GM19372 (cell line): ENCODE measurements around the gene TREX2.

Experiments
- ATAC-seq: cut with Tn5 transposase; IDR thresholded peaks from one replicate; pipeline ENCODE4 v1.9.1; 2021; ENCODE audit warnings: mild to moderate bottlenecking, low read depth, moderate library complexity; ENCODE audit not compliant: unreplicated experiment

The TREX2 gene

DNA sequence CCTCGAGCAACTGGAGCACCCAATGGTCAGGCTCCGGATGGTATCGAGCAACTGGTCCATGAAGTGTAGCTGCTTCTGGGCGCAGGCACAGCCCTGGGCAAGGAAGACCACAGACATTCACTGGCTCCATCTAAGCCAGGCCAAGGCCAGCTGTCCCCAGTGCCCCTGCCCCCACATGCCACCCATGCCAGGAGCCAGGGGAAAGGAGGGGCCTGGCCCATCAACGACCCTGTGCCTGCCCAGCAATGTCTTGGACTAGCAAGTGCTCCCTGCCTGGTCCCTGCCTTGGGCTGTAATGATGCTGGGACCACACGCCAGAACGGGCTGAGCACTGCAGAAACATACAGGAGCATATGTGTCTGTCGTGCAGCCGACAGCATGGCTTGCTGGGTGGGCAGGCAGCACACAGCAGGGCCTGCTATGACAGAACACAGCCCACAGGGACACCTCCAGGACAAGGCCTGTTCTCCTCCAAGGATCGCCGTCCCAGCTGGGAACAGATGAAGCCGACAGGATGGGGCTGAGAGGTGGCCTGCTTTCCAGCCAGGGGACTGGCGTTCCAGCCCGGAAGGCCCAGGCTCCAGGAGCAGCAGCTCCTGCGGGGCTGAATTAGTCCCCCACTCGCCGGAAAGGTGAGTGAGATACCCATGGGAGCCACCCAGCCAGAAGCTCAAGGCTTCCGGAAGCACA is 11.4 kb upstream of the TREX2 start:
- ATAC-seq = no peak

DNA sequence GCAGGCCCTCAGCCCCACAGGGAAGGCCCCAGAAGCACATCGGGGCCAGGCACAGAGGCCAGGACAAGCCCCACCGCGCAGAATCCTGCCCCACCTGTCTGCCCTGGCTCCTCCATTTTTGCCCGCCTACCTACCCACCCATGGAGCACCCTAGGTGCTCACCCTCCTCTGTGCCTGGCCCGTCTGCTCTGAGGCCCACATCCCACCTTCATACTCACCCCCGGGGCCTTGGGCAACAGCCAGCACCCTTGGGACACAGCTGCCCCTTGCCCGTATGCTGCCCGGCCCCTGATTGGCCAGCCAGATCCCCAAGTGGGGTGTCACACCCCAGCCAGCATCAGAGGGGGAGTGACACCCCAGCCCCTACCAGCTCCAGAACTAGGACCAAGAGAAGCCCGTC is 10.8 kb upstream of the TREX2 start:
- ATAC-seq = no peak

DNA sequence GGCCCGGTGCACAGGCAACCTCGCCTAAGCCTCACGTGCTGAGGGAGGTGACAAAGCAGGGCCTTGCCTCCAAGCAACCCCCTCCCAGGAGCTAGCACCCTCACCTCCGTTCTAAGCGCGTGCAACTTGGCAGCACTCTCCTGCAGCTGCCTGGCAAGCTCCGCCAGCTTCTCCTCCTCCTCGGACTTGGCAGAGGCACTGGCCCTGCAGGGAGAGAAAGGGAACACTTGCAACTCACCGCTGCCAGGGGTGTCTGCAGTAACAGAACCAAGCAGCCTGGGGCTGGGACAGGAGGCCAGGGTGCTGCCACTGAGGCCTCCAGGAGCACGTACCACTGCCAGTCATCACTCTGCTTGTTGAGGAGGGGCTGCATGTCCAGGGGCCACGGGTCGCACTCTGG is 10.3 kb upstream of the TREX2 start:
- ATAC-seq = no peak

DNA sequence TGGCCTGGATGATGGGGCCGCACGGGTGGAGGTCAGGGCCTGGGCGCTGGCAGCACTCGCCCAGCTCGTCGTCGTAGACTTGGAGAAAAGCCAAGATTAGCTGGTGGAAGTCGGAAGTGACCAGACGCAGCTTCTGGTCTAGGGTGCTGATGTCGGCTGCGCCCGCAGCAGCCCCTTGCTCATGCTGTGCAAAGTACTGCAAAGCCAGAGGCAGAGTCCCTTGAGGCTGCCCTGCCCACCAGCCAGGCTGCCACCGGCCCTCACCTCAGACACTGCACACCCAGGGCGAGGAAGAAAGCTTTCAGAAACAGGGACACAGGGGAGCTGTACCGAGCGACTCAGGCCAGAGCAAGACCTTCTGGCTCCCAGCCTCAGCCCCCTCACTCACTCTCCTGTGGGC is 9.7 kb upstream of the TREX2 start:
- no peak for ATAC-seq

DNA sequence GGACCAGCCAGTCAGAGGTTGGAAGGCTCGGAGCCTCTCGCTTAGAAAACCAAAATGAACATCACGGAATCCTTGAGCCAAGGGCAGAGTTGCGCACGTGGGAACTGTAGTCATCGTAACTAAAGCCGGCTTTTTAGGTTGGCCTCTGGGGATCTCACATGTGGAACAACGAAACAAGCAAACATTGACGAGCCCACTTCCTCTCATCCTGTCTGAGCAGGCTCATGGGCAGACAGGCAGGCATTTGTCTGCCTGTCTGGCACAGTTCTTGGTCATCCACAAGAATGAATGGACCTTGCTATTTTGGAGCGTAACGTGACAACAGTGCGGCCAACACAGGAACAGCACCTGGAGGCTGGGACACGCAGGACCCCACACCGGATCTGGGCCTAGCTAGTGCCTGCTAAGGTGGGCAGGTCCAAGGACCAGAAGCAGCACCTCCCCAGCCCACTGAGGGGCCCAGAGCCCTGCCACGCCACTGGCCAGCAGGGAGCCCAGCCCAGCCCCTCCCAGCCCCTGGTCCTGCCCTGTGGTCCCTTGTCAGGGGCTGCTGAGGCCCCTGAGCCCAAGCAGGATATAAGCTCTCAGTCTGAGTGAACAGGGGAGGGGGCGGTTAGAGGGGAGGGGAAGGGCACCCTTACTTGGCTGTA is 9.2 kb upstream of the TREX2 start:
- no peak for ATAC-seq

DNA sequence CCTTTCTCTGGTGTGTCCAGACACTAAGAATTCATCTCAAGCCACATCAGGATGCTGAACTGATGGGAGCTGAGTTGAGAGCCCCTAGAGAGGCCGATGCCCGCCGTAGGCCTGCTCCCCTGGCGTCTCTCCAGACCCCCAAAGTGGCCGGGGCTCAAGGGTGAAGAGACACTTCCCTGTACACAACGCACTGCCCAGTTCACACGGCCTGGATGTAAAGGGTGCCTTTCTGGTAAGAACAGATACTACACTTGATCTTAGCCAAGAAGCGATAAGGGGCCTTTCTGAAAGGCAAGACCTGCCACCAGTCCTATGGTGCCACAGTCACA is 5.1 kb upstream of the TREX2 start:
- ATAC-seq = no peak

DNA sequence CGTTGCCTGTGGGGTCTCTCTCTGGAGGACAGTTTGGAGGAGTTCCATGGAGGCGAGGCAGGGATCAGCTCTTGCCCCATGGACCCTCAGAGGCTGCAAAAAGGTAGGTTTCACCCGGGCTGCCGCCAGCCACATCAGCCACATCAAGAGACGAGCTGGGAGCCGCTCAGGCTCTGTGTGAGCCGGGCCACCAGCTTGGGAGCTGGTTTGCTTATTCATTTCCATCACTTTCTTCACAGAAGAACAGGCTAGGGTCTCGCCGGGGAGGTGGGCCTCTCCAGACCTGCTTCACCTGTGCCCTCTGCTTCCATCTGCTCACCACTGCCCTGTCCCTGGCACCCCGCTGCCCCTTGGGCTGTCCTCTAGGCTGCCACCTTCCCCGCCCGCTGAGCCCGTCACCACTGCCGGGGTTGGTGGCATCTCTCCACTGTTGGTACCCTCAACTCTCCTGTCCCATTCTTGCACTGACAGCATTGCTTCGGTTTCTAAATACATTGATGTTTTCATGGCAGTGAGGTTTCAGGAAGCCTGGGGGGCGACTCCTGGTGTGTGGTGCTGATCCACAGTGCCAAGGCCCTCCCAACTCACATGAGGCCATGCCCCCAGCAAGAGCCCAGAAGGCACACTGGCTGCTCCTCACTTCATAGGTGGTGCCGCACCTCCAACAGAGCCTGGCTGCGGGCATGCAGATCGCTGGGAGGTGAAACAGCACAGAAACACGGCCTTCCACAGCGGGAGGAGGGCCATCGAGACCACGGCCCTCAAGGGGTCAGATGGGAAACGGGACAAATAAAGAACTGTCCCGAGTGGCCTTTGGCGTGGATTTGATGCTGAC is 4.5 kb upstream of the TREX2 start:
- ATAC-seq = no peak

DNA sequence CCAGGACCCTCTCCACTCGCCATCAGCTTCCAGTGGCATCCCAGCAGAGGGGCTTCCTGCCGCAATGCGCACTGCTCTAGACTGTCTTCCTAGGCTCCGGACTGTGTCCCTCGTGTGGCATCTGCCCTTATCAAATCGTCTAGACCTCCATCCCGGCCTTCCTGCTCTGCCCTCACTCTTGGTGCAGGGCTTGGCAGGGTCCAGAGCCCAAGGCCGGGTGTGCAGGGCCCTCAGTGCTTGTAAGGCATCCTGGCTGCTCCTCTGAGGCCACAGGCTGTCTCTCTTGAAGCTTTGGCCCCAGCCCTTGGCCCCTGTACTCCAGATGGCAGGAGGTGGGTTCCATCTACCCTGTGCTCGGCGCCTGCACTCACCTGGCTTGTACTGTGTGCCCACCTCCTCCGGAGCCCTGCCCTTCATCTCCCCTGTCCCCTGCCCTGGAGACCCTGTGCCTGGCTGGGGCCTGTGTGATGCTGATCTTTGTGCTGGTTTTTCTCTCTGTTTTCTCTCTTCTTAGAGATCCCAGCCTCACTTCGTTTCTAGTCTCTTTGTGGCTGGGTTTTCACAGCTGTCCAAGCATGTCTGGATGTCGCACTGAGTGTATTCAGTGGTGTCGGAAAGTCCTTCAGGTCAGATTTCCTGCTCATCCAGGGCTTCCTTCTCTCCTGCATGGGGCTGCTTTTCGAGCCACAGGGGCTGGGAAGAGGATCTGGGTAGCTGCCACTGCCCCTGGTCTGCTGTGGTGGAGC is 3.7 kb upstream of the TREX2 start:
- no peak for ATAC-seq

DNA sequence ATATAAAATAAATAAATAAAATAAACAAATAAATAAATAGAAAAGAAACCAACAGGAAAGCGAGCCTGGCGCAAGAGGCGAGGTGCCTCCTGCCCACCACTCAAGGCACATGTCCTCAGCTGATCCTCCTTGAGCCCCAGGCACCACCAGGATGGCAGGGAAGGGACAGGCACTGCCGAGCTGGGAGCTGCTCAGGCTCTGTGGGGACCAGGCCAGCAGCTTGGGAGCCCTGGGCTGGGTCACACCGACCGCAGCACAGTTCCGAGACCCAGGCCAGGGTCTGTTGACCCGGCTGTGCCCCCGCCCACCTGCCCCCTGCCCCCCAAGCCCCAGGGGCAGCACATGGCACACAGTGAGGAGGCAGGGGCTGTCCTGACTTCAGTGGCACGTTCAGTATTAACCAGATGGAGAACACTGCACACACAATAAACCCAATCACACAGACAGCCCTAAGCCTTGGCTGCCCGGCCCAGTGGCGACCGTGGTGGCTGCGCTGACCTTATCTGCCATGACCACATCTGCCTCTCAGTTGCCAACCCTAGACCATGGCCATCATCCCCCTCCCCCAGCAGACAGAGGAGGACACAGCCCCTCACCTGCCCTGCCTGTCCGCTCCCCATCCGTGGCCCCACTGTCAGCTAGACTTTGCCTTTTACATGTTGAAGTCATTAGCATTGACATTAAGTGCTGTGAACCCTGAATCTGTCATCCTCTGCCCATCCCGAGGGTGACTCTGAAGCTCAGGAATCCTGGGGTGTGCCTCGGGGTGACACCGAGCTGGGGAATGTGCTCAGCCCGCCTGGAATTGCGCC is 2.9 kb upstream of the TREX2 start:
- ATAC-seq = no peak

DNA sequence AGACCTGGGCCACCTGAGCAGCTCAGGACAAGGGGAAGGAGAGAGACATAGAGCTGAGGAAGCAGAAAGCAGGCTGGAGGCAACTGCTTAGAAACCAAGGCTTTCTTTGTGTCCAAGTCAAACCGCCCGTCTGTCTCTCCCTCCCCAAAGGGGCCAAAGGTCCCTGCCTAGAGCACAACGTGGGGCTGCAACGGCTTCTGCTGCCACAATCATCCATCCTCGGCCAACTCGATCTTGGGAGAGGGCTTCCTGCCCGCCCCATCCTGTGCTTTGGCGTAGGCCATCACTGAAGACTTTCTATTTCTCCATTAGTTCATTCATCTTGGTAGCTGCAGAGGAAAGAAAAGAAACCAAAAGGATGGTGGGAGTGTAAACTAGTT is 1.7 kb upstream of the TREX2 start:
- no peak for ATAC-seq

DNA sequence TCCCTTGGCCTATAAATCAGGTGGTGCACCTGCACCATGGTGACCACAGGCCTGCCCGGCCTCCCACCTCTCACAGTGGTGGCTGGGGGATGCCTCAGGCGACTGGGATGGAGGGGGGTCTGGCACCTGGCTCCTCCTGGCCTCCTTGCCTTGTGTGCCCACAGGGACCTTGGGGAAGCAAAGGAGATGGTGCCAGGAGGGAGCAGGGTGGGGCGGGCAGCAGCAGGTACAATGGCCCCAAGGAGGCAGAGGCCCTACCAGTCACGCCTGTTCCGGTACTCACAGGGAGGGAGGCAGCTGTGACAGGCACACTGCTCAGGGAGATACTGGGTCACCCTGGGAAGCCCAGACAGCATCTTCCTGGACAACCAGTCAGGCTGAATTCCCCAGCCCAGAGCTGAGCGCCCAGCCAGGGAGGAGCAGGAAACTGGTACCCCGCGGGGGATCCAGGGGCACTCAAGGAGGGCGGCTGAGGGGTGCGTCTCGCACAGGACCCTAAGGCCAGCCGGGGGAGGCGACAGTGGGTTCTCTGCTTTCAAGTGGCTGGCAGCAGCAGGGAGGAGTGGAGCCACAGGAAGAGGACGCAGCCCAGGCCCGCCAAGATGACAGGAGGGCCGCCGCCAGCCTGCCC is 1.2 kb upstream of the TREX2 start:
- ATAC-seq = no peak

DNA sequence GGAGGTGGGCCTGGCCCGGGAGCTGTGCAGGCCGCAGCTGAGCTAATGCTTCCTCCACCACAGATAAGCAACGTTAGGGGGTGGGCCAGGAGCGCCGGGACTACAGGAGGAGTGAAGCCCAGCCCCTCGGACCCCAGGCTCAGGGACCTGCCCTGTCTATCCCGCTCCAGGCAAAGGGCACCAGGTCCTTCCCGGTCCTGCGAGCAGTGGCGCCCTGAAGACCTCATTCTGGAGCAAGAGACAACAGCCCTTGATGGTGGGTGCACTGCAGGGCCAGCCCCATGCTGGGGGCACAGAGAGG is 730 bp upstream of the TREX2 start:
- ATAC-seq = no peak

DNA sequence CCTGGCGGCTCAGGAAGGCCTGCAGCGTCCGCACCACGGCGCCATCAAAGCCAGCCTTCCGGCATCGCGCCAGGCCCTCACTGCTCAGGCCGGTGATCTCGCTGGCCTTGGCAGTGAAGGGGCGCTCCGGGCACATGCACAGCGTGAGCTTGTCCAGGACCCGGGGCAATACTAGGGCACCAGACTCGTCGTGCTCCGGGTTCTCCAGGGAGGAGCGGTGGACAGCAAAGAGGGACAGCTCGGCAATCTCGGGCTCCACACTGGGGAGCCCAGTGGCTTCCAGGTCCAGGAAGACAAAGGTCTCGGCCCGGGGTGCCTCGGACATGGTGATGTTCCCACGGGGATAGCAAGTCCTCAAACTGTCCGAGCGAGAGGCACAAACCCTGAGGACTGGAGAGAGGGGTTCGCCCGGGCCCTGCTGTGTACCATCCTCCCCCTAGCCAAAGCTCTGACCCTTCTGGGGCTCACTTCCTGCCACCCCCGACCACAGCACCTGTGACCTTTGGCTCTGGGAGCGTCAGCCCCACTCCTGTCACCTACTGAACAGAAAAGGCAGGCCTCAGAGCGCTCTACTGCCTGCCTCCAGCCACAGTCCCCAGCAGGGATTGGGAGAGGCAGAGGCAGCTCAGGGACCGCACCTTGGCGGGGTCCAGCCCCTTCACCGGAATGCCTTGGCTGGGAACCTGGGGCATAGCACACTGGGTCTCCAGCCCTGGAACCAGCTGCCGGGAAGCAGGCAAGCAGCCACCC is 575 bp downstream of the TREX2 start:
- no peak for ATAC-seq

DNA sequence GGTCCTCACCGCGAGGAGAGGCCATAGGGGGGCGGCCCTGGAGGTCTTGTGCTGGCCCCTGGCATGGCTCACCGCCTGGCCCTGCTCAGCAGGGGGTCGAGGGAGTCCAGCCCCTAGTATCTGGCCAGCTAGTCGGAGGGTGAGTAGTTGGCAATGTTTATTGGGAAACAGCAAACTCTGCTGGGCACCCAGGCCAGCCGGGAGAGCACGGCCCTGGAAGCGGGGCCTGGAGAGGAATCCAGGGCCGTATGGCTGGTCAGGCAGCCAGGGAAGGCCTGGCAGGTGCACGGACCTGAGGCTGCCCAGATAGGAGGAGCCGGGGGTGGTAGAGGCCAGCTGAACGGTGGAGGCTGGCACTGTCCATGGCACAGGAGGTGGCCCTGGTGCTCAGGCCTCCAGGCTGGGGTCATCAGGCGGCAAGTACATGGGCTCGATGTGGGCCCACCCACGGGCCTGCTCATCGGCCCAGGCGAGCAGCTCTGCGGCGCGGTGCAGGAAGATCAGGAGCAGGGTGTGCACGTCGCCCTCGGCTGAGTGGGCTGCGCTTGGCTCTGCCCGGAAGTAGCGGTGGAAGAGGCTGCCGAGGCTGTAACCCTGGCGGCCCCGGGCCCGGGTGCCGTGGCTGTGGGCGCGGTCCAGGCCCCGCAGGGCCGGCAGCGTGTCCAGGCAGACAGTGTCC is 1.4 kb downstream of the TREX2 start:
- no peak for ATAC-seq

DNA sequence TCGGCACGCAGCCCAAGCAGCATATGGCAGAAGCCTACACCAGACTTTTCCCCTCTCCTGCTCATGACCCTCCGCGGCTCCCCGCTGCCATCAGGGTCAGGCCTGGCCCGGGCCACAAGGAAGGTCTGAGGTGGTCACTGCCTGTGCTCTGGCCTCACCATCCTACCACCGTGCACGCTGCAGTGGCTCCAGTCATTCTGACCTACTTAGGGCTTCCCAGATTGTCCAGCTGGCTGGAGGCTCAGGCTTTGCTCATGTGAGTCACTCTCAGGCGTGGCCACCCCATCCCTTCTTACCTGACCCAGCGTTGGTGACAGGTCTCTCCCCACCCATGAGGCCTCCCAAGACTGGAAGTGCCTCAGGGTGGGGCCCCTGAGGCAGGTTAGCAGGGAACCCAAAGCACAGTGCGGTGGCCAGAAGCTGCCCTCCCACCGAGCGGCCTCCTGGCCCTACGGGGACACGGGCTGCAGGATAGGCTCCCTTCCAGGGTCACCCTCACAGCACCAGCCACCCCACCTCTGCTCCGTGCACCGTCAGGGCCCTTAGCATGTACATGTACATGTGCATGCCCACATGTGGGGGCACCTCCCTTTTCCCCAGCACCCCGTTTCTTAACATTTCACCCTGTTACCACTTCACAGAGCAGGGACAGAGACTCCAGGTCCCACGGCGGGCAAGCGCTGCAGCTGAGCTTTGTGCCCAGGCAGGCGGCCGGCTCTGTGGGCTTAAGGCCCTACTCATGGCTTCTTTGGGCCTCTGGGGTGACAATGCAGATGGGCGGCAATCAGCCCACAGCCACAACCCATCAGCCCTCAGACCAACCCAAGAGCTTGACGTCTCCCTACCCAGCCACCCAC is 2.2 kb downstream of the TREX2 start:
- no peak for ATAC-seq

DNA sequence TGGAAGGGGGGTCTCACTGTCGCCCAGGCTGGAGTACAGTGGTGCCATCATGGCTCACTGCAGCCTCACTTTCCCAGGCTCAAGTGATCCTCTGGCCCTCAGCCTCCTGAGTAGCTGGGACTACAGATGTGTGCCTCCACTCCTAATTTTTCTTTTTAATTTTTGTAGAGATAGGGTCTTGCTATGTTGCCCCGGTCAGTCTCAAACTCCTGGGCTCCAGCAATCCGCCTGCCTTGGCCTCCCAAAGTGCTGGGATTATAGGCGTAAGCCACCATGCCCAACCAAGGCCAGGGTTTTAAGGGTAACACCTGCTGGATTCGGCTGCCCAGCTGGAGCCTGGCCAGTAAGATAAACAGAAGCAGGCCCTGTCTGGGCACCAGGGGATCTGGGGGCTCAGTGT is 3.4 kb downstream of the TREX2 start:
- no peak for ATAC-seq

DNA sequence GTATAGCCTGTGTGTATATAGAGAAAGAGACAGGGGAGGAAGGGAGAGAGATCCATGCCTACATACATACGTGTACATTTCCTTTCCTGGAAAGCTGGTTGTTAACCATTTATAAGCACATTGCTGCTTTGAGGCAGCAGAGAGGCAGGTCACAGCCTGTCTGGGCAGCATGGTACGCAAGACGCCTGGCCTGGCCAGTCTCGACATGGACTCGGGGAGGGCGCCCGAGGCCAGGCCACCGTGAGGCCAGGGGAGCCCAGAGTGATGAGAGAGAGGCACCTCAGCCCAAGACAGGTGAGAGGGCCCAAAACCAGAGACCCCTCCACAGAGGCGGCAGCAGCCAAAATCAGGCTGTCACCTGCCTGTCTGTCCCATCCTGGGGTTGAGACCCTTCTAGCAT is 3.9 kb downstream of the TREX2 start:
- ATAC-seq = no peak

DNA sequence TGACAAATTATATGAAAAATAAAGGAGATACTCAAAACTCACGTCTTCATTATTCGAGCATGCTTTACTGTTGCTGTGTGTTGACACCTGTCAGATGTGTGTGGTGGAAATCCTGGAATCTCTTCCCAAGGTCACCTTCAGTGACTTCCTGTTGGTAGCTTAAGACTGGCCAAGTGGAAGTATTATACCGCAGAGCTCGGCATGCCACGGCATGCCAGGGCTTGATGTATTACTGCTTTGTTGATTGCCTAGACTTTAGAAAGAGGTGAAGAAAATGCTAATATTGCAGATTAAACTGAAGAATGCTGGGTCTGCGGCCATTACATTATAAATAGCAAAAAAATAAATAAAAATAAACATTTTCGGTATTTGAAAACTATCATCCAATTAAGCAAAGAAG is 4.6 kb downstream of the TREX2 start:
- no peak for ATAC-seq
